Measurements from ENCODE around the gene ZBTB46. TPM values are rescaled to one million over a fixed set of nuclear protein-coding genes. Genes with fewer than 3 reads are reported as not detected.

ZBTB46 gene
- total RNA-seq, 1 experiment from 2014 or later: 10.7 TPM

DNA sequence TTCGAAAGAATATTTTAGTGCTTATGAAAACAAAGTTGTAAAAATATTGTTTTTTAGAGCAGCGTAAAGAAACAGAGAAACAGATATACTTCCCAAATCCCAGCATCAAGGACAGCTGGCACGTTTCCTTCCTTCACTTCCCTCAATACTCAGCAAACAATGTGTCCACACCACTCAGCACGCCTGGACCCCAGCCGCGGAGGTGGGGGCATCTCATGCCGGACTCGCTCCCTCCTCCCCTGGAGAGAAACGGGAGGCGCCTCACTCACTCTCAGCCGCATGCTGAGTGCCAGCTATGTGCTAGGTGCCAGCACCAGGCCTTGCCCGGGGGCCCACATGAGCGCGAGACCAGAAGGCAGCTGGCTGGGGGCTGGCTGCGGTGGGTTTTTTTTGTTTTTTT, 56.8 kb downstream of the ZBTB46 start:
- CTCF ChIA-PET: no interaction called here

More for the DNA sequence above, 56.8 kb downstream of the ZBTB46 start:
- RAD21 ChIA-PET (ENCODE audit: low non-redundant PET in 1 of 2, low total read pairs in 2 of 2, uncharacterized antibody in 2 of 2, unreplicated experiment in 2 of 2): no interaction called here
- Histone ChIP-seq H3K9ac (ENCODE audit: low read length) (no peak overlapping the region), H3K4me2 (ENCODE audit: low read length) (no peak overlapping the region), H3K4me3 (replicated peaks in 1 of 2; ENCODE audit: low read depth in 1 of 2, low read length in 2 of 2) (no peak overlapping the region), H3K27ac (ENCODE audit: low read depth, low read length) (no peak overlapping the region), H3K36me3 (ENCODE audit: control insufficient read depth in 1 of 2, insufficient read depth in 2 of 2, low read length in 2 of 2) (no peaks in the 10 kb centered on the region), H3K9me3 (ENCODE audit: control insufficient read depth in 1 of 2, insufficient read depth in 1 of 2, low read depth in 1 of 2, low read length in 2 of 2) (no peaks in the 10 kb centered on the region), H3K79me2 (ENCODE audit: insufficient read depth, low read length) (no peaks in the 10 kb centered on the region), H4K20me1 (ENCODE audit: insufficient read depth) (no peaks in the 10 kb centered on the region), H3K27me3 (ENCODE audit: insufficient read depth, low read length) (no peaks in the 10 kb centered on the region), H3K9me2 (ENCODE audit: insufficient read depth) (no peaks in the 10 kb centered on the region), H3K4me1 (ENCODE audit: control insufficient read depth in 1 of 2, insufficient read depth in 2 of 2, low read length in 2 of 2) (peaks cover 15 to 18% of the 10 kb centered on the region in 2 experiments), H2AFZ (ENCODE audit: low read depth, low read length, poor library complexity, severe bottlenecking) (no peak overlapping the region)
- no TSS peak for BruUV-seq (replicated peaks)
- POLR2A ChIA-PET: no interaction called here
- TF ChIP-seq YY1 (IDR thresholded peaks at IDR 0.05; ENCODE audit: extremely low read depth, insufficient replicate concordance, low read depth, low read length): no peak
- TF ChIP-seq TCF7L2 (IDR thresholded peaks at IDR 0.05; ENCODE audit: borderline replicate concordance, extremely low read depth, insufficient read depth, insufficient read length): no peak
- no peak for TF ChIP-seq EGR1 (IDR thresholded peaks at IDR 0.05; ENCODE audit: low read depth)
- TF ChIP-seq CEBPB (IDR thresholded peaks at IDR 0.05; ENCODE audit: low read depth): no peak
- TF ChIP-seq ZFX (IDR thresholded peaks at IDR 0.05): no peak
- no peak for TF ChIP-seq SP1 (IDR thresholded peaks at IDR 0.05; ENCODE audit: low read depth)
- no peak for TF ChIP-seq EZH2 (IDR thresholded peaks at IDR 0.05)
- TF ChIP-seq ATF3 (IDR thresholded peaks at IDR 0.05): no peak
- TF ChIP-seq, protein P1, sequence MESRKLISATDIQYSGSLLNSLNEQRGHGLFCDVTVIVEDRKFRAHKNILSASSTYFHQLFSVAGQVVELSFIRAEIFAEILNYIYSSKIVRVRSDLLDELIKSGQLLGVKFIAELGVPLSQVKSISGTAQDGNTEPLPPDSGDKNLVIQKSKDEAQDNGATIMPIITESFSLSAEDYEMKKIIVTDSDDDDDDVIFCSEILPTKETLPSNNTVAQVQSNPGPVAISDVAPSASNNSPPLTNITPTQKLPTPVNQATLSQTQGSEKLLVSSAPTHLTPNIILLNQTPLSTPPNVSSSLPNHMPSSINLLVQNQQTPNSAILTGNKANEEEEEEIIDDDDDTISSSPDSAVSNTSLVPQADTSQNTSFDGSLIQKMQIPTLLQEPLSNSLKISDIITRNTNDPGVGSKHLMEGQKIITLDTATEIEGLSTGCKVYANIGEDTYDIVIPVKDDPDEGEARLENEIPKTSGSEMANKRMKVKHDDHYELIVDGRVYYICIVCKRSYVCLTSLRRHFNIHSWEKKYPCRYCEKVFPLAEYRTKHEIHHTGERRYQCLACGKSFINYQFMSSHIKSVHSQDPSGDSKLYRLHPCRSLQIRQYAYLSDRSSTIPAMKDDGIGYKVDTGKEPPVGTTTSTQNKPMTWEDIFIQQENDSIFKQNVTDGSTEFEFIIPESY (IDR thresholded peaks at IDR 0.05; ENCODE audit: extremely low read depth, insufficient replicate concordance, low read length): no peak
- TF ChIP-seq, protein P2, sequence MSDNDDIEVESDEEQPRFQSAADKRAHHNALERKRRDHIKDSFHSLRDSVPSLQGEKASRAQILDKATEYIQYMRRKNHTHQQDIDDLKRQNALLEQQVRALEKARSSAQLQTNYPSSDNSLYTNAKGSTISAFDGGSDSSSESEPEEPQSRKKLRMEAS (IDR thresholded peaks at IDR 0.05): no peak
- no peak for TF ChIP-seq RAD21 (IDR thresholded peaks at IDR 0.05; ENCODE audit: low read depth)
- no peak for TF ChIP-seq EZH2phosphoT487 (IDR thresholded peaks at IDR 0.05; ENCODE audit: borderline replicate concordance)
- no peak for TF ChIP-seq ZNF274 (IDR thresholded peaks at IDR 0.05; ENCODE audit: low read depth, low read length)
- TF ChIP-seq REST (IDR thresholded peaks at IDR 0.05; ENCODE audit: low read depth): no peak
- TF ChIP-seq, protein P3, sequence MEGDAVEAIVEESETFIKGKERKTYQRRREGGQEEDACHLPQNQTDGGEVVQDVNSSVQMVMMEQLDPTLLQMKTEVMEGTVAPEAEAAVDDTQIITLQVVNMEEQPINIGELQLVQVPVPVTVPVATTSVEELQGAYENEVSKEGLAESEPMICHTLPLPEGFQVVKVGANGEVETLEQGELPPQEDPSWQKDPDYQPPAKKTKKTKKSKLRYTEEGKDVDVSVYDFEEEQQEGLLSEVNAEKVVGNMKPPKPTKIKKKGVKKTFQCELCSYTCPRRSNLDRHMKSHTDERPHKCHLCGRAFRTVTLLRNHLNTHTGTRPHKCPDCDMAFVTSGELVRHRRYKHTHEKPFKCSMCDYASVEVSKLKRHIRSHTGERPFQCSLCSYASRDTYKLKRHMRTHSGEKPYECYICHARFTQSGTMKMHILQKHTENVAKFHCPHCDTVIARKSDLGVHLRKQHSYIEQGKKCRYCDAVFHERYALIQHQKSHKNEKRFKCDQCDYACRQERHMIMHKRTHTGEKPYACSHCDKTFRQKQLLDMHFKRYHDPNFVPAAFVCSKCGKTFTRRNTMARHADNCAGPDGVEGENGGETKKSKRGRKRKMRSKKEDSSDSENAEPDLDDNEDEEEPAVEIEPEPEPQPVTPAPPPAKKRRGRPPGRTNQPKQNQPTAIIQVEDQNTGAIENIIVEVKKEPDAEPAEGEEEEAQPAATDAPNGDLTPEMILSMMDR (IDR thresholded peaks at IDR 0.05 in 2 of 3, conservative IDR thresholded peaks at IDR 0.05 in 1 of 3; ENCODE audit: borderline replicate concordance in 1 of 3, insufficient read depth in 1 of 3, low read depth in 2 of 3, low read length in 2 of 3): no peak
- TF ChIP-seq SRF (IDR thresholded peaks at IDR 0.05; ENCODE audit: low read depth): no peak
- TF ChIP-seq POLR2A (IDR thresholded peaks at IDR 0.05; ENCODE audit: borderline replicate concordance, extremely low read depth, insufficient read depth, insufficient read length): no peak
- no peak for TF ChIP-seq FOSL1 (IDR thresholded peaks at IDR 0.05; ENCODE audit: low read depth)
- ATAC-seq: no peak
- intact Hi-C loops (cut with micrococcal nuclease): no loop called here
- DNase-seq (ENCODE audit: low read depth, low spot score): no peak

All from HCT116 (cell line).